Right renal cortex interstitium (tissue), 3 donors: ENCODE data around the gene CCND3. TPM values are rescaled to one million over a fixed set of nuclear protein-coding genes. Genes with fewer than 3 reads are reported as not detected.

Experiments
- DNase-seq, 3 donors: peaks; one replicate each; pipeline ENCODE4 v3.0.0-alpha.2; 2013; ENCODE audit warnings: low read depth in 3 of 3, low spot score in 2 of 3
- polyA plus RNA-seq, 3 donors: library from polyadenylated mRNA; unstranded; fragments of 120-200 nt; gene quantifications; one replicate each; pipeline ENCODE4 v1.2.1, GENCODE V29; 2013; ENCODE audit not compliant: insufficient read length in 3 of 3

The CCND3 gene
- polyA plus RNA-seq, 3 donors, result 21.2 to 27.1 (median 22.9) TPM

- DNase-seq, result no peak
Measured at GRCh38 chr6:41927253-41927652, 14.4 kb downstream of the CCND3 start.

DNA sequence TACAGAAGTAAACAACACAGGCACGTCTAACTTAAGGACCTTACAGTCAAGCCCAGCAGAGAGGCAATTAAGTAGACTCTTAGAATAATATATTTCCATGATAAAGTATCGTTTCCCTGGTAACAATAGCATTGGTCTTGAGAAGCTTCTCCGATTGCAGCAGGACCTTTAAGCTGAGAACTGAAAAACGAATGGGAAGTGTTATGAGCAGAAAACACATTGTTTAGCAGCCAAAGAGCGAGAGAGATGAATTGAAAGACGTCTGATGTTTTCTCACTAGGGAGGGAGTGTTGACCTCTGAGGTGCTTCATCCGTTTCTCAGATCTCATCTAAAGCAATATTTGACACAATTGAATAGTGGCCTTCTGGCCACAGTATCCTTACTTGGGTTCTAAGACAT, 19.5 kb downstream of the CCND3 start:
- no peak for DNase-seq

DNA sequence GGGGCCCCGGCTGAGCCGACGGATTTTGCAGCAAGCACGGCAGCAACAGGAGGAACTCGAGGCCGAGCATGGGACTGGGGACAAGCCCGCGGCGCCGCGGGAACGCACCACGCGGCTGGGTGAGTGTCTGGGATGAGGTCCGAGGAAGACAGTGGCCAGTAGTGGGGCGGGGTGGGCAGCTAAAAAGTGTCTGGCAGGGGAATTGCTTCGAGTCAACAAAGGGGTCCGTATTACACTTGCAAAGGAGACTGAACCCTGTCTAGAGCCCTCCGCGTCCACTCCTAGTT, 20.0 kb downstream of the CCND3 start:
- no peak for DNase-seq

- peak; percentile 91 to 96 (median 93) for DNase-seq
Measured at GRCh38 chr6:41920921-41921711, 20.5 kb downstream of the CCND3 start, which contains the start of the genes BYSL and MED20. BYSL (plus strand) TSS chr6:41921499; CDS start chr6:41921563, 64 bp downstream. MED20 (minus strand) TSS chr6:41921139; CDS start chr6:41921018, 121 bp downstream.

- no peak for DNase-seq
Measured at GRCh38 chr6:41917528-41917927, 24.1 kb downstream of the CCND3 start.

DNA sequence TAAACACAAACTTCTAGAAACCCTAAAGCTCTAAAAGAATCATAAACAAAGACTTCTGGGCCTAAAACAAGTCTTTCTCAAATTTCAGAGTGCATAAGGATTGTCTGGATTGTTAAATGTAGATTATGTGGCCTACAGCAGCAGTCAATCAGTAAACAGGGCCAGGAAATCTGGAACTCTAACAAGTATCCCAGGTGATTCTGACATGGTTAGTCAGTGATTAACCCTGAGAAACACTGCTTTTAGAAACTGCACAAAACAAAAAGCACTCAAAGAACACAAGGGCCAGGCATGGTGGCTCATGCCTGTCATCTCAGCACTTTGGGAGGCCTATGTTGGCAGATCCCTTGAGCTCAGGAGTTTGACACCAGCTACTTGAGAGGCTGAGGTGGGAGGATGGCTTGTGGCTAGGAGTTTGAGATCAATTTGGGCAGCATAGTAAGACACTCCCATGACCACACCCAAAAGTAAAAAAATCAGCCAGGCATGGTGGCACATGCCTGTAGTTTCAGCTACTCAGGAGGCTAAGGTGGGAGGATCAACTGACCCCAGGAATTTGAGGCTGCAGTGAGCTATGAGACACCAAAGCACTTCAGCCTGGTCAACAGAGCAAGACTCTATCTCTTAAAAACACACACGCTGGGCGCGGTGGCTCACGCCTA, 26.6 kb downstream of the CCND3 start:
- no peak for DNase-seq

DNA sequence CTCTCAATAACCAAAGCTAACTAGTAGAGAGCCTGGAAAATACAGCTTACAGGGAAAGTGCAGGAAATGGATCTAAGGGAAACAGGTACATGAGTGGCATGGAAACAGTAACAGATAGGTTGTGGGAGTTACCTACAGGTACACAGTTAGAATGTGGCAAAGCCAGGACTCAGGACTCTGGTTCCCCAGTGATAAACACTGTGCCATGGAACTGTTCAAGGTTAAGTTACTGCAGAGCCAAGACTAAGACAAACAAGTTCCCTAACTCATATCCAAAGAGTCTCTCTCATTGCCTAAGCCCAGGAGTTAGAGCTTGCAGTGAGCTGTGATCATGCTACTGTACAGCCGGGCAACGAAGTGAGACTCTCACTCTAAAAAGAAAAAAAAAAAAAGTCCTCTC, 27.3 kb downstream of the CCND3 start:
- no peak for DNase-seq

DNA sequence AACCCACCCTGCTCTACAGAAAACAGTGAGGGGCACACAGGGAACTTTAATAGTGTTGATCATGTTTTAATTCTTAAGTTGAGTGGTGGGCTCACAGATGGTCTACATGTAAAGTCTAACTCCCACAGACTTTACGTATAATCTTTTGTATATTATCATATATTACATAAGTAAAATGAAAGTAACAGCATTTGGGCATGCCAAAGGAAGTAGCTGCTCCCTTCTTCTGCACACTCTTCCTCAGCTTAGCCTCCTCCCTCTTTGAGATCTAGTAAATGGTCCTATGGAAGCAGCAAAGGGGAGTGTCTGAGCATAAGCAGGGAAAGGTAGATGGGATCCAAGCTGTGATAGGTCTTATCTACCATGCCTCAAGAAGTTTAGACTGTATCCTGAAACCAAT, 31.9 kb downstream of the CCND3 start:
- no peak for DNase-seq

DNA sequence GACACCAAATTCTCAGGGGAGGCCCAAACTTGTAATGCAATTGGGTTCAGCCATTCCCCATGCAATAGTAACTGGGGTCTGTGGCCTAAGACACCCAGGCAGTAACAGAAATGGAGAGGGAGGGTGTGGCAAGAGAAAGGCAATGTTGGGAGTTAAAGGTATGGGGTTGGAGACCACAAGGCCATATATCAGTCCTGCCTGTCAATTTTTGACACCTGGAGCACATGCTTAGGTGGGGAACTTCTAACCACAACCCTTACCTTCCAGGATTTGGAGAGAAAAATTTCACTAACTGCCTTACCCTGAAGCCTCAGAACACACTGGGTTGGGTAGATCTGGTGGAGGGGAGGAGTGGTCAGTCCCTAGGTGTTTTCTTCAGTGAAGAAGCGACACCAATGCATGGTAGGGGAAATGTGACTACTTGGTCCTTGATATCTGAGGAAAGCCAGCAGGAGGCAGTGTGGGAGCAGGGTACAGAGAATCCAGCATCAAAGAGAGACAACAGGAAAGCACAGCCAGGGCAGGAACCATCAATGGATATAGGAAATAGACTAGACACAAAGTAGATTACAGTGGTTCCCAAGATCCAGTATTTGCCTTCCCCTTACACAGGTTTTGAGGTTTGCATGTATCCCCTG, 39.6 kb downstream of the CCND3 start:
- no peak for DNase-seq

DNA sequence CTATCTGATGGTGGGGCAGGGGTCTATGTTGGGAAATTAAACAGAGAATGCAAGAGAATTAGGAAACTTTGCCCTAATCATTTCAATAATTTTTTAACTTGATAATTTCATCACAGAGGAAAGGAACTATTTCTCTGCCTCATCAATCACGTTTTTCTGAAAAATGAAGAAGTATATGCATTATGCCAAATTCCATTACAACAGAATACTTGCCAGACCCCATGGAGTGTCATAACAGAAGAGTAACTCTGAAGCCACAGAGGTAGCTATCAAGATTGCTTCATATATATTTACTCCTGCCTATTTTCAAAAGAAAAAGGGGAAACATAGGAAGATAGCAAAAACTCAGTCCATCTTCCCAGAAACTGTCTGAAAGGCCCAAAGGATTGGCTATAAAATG, 40.7 kb downstream of the CCND3 start:
- no peak for DNase-seq

GRCh38 chr6:41896281-41896680, 45.3 kb downstream of the CCND3 start:
- no peak for DNase-seq

- DNase-seq, result peak; percentile 76 to 85 (median 82)
Measured at GRCh38 chr6:41895300-41896233, 46.0 kb downstream of the CCND3 start, which contains the start of gene USP49. USP49 (minus strand) TSS chr6:41895375; CDS start chr6:41806983, 88,392 bp downstream.

DNA sequence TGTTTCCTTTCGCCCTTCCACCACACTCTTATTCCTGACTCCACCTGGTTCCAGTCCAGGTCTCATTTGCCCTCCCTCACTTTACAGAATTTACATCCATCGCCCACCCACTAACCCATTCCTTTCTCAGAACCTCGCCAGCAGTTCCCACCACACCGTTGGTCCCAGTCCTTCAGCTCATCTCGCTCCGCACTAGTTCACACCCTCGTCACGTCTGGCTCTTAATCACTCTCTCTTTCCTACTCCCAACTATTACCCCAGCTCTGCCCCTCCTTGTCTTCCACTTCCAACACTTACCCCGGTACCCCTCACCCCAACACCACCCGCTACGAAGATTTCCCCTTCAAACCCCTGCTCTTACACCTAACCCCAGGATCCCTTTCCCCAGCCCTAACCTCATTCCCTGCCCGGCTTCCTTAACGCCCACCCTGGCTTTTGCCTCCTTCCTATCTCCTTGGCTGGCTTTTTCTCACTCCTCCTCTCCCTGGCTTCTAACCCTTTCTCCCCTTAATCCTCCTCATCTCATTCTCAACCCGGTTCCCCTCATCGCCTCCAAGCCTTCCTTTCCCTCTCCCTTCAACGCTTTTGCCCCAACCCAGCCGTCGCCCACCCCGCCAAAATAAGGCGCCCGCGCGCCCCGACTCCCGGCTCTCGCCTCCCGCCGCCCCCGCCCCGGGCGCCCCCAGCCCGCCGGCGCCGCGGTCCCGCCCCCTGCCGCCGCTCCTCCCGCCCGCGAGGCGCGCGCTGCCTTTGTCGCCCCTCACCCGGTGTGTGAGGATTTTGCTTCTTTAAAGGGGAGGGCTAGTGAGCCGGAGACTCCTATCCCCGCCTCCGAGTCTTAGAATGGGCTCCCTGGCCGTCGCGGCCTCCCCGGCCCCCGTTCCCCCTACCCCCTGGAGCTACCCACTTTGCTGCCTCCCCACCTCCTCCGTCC, 47.0 kb downstream of the CCND3 start:
- DNase-seq, result peak in 1 of 3 donors; percentile 42

GRCh38 chr6:41892921-41893564, 48.6 kb downstream of the CCND3 start:
- DNase-seq, result no peak

DNA sequence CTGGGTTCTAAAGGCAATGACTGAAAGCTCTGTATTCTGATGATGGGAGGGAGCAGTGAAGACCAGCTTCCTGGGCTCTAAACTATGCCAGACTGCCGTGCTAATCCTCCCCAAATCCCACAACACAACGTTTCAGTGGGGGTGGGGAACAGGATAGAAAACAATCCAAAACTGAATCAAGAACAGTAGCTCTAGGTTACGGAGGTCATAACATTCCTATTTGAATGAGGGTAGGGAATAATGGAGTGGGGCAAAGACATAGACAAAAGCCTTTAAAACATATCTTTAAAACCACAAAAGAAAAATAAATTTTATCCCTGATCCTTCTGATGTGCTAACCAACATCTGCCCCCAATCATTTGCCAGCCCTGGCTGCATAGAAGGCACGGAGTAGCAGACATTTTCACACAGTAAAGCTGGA, 54.3 kb downstream of the CCND3 start:
- no peak for DNase-seq

GRCh38 chr6:41885930-41886329, 55.7 kb downstream of the CCND3 start:
- no peak for DNase-seq

GRCh38 chr6:41884957-41885356, 56.7 kb downstream of the CCND3 start:
- DNase-seq, result no peak
